GM10847 (cell line): ENCODE data around the gene LDHB.

ENCODE experiments used
- POLR2A ChIP-seq: IDR thresholded peaks from 2 replicates; pipeline ENCODE4 v1.6.1; 2011; ENCODE audit not compliant: insufficient read length; ENCODE audit errors: extremely low read depth

LDHB gene

GRCh38 chr12:21675096-21675495 is 17.5 kb upstream of the LDHB start:
- TF ChIP-seq POLR2A: no peak

GRCh38 chr12:21672146-21672545 is 14.5 kb upstream of the LDHB start:
- TF ChIP-seq POLR2A: no peak

GRCh38 chr12:21666722-21667121 is 9.1 kb upstream of the LDHB start:
- TF ChIP-seq POLR2A: no peak

- TF ChIP-seq POLR2A: no peak
Measured at GRCh38 chr12:21665816-21666215, 8.2 kb upstream of the LDHB start.

- no peak for TF ChIP-seq POLR2A
Measured at GRCh38 chr12:21662122-21662792, 4.6 kb upstream of the LDHB start.

- TF ChIP-seq POLR2A: no peak
Measured at GRCh38 chr12:21659383-21659782, 1.7 kb upstream of the LDHB start.

GRCh38 chr12:21656905-21657325 is 727 bp downstream of the LDHB start:
- no peak for TF ChIP-seq POLR2A

GRCh38 chr12:21655591-21655990 is 2.1 kb downstream of the LDHB start:
- no peak for TF ChIP-seq POLR2A

GRCh38 chr12:21651821-21652220 is 5.8 kb downstream of the LDHB start:
- TF ChIP-seq POLR2A: no peak

- no peak for TF ChIP-seq POLR2A
Measured at GRCh38 chr12:21650997-21651396, 6.6 kb downstream of the LDHB start.

- TF ChIP-seq POLR2A: no peak
Measured at GRCh38 chr12:21649034-21649433, 8.6 kb downstream of the LDHB start.

GRCh38 chr12:21648378-21648777 is 9.3 kb downstream of the LDHB start:
- no peak for TF ChIP-seq POLR2A

GRCh38 chr12:21647179-21647578 is 10.5 kb downstream of the LDHB start:
- TF ChIP-seq POLR2A: no peak

- no peak for TF ChIP-seq POLR2A
Measured at GRCh38 chr12:21644516-21644915, 13.1 kb downstream of the LDHB start.

GRCh38 chr12:21643758-21644157 is 13.9 kb downstream of the LDHB start:
- no peak for TF ChIP-seq POLR2A

GRCh38 chr12:21642707-21643389 is 14.8 kb downstream of the LDHB start:
- no peak for TF ChIP-seq POLR2A
